Suprapubic skin (tissue), 4 donors: ENCODE measurements around the gene INSC. TPM values are rescaled to one million over a fixed set of nuclear protein-coding genes. Genes with fewer than 3 reads are reported as not detected.

Source experiments
- DNase-seq, 2 donors: peaks; one replicate each; pipeline ENCODE4 v3.0.0-alpha.2; 2019; ENCODE audit warnings: low spot score in 2 of 2
- H3K27ac ChIP-seq: fragments of 200-600 bp; sonication (generic); one replicate; pipeline ENCODE4 v1.5.1; 2019
- H3K27me3 ChIP-seq: fragments of 200-600 bp; sonication (generic); one replicate; pipeline ENCODE4 v1.5.1; 2019
- H3K36me3 ChIP-seq: fragments of 200-600 bp; sonication (generic); one replicate; pipeline ENCODE4 v1.5.1; 2019
- H3K4me1 ChIP-seq: fragments of 200-600 bp; sonication (generic); one replicate; pipeline ENCODE4 v1.5.1; 2019
- H3K4me3 ChIP-seq: fragments of 200-600 bp; sonication (generic); one replicate; pipeline ENCODE4 v1.5.1; 2019; ENCODE audit warnings: mild to moderate bottlenecking
- H3K9me3 ChIP-seq: fragments of 200-600 bp; sonication (generic); one replicate; pipeline ENCODE4 v1.5.1; 2019
- EP300 ChIP-seq: sonication (generic); formaldehyde crosslinking; IDR thresholded peaks from one replicate; pipeline ENCODE4 v1.6.1; 2017; ENCODE audit warnings: antibody characterized with exemption
- POLR2A ChIP-seq, 2 donors: fragments of 450-650 bp; IDR thresholded peaks; one replicate each; pipeline ENCODE4 v1.6.1; 2017; ENCODE audit warnings: antibody characterized with exemption in 2 of 2, mild to moderate bottlenecking in 2 of 2, moderate library complexity in 2 of 2
- POLR2AphosphoS5 ChIP-seq, 3 donors: sonication (generic); formaldehyde crosslinking; IDR thresholded peaks; one replicate each; pipeline ENCODE4 v1.6.1; 2017; ENCODE audit warnings: antibody characterized with exemption in 3 of 3
- WGBS: methylation state at CpG from one replicate; pipeline ENCODE4 v1.1.5; 2018; 5-methylcytosine and 5-hydroxymethylcytosine counted together
- total RNA-seq, 4 donors: library from RNA; depleted of rRNA; stranded (reverse); fragments of >200 nt; gene quantifications; one replicate each; pipeline ENCODE4 v1.1.0, GENCODE V29; 2016
- TF ChIP-seq, protein P1 (sequence below), 2 donors: fragments of 200-600 bp in 1 of 2; fragments of 450-650 bp in 1 of 2; sonication (generic) in 1 of 2; IDR thresholded peaks; one replicate each; pipeline ENCODE4 v1.5.1; 2016 to 2019; ENCODE audit warnings: antibody characterized with exemption in 2 of 2, mild to moderate bottlenecking in 1 of 2, moderate library complexity in 1 of 2

Gene INSC
- total RNA-seq, 4 donors from 2014 or later = 0.16 to 0.34 (median 0.32) TPM; not detected in 1

DNA sequence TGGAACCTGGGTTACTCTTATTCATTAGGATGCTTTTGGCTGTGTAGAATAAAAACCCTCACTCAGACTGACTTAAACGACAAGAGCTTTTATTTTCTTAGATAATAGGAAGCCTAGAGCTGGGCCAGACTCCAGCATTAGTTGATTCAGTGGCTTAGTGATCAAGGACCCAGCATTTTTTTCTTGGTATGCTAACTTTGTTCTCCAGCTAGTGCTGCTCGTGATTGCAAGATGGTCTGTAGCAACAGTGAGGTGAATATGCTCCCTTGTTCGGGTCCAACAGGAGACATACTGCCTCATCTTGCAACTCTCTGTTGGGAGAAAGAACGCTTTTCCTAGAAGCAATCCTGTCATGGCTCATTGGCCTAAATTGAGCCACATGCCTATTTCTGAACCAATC lies 33.4 kb downstream of the INSC start:
- no peak for TF ChIP-seq POLR2AphosphoS5 (IDR thresholded peaks at IDR 0.05)
- no peaks in the 10 kb centered on the region for H3K36me3 ChIP-seq
- H3K4me3 ChIP-seq = no peak overlapping the region
- no peaks in the 10 kb centered on the region for H3K27me3 ChIP-seq
- WGBS = 78% methylated on average over 4 of the region's 4 CpGs
- DNase-seq = no peak
- H3K4me1 ChIP-seq = no peaks in the 10 kb centered on the region
- H3K9me3 ChIP-seq = no peaks in the 10 kb centered on the region
- H3K27ac ChIP-seq = no peak overlapping the region

DNA sequence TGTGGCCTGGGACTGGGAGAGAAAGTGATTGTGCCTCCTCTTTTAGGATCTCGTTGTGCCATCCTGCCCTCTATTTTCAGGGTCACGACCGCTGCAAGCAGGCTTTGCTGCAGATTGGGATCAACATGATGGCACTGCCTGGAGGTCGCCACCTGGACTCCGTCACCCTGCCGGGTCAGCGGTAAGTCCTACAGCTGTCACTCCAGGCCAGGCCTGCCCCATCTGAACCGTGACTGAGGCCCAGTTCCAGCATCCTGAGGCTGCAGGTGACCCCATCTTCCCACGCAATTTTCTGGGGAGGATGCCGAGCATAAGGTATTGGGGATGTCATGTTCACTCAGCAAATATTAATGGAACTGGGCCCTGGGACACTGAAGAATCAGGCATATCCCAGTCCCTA lies 34.3 kb downstream of the INSC start:
- H3K4me1 ChIP-seq = no peaks in the 10 kb centered on the region
- H3K9me3 ChIP-seq = no peaks in the 10 kb centered on the region
- H3K36me3 ChIP-seq = no peaks in the 10 kb centered on the region
- DNase-seq = no peak
- WGBS = 82% methylated on average over 10 of the region's 10 CpGs
- no peak overlapping the region for H3K4me3 ChIP-seq
- no peaks in the 10 kb centered on the region for H3K27me3 ChIP-seq
- H3K27ac ChIP-seq = no peak overlapping the region
- TF ChIP-seq POLR2AphosphoS5 (IDR thresholded peaks at IDR 0.05) (no peak), EP300 (no peak), POLR2A (IDR thresholded peaks at IDR 0.05) (no peak)
- TF ChIP-seq, protein P1, sequence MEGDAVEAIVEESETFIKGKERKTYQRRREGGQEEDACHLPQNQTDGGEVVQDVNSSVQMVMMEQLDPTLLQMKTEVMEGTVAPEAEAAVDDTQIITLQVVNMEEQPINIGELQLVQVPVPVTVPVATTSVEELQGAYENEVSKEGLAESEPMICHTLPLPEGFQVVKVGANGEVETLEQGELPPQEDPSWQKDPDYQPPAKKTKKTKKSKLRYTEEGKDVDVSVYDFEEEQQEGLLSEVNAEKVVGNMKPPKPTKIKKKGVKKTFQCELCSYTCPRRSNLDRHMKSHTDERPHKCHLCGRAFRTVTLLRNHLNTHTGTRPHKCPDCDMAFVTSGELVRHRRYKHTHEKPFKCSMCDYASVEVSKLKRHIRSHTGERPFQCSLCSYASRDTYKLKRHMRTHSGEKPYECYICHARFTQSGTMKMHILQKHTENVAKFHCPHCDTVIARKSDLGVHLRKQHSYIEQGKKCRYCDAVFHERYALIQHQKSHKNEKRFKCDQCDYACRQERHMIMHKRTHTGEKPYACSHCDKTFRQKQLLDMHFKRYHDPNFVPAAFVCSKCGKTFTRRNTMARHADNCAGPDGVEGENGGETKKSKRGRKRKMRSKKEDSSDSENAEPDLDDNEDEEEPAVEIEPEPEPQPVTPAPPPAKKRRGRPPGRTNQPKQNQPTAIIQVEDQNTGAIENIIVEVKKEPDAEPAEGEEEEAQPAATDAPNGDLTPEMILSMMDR (IDR thresholded peaks at IDR 0.05) = no peak

DNA sequence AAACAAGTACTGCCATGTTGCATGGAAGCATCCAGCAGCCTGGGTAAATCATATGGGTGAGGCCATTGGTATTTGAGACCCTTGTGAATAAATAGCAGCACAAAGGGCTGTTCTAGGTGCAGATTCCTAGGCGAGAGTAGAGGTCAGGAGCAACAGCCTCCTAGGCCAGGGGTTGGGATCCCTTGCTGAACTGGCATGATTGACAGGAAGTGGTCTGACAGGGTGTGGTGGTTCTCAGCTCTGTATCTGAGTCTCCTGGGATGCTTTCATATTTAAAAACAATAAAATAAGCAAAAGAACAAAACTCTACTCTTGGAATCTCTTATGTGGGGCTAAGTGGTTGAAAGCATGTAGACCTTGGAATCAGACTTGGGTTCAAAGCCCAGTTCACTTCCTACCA lies 35.8 kb downstream of the INSC start:
- H3K27me3 ChIP-seq = no peaks in the 10 kb centered on the region
- H3K27ac ChIP-seq = no peak overlapping the region
- no peak for DNase-seq
- H3K4me3 ChIP-seq = no peak overlapping the region
- no peaks in the 10 kb centered on the region for H3K9me3 ChIP-seq
- no peaks in the 10 kb centered on the region for H3K4me1 ChIP-seq
- no peaks in the 10 kb centered on the region for H3K36me3 ChIP-seq
- whole genome bisulfite sequencing = 64% methylated on average over 1 of the region's 1 CpG
- no peak for TF ChIP-seq POLR2AphosphoS5 (IDR thresholded peaks at IDR 0.05)
- TF ChIP-seq POLR2A (IDR thresholded peaks at IDR 0.05) = no peak
- TF ChIP-seq, protein P1 (IDR thresholded peaks at IDR 0.05) = no peak
- no peak for TF ChIP-seq EP300

DNA sequence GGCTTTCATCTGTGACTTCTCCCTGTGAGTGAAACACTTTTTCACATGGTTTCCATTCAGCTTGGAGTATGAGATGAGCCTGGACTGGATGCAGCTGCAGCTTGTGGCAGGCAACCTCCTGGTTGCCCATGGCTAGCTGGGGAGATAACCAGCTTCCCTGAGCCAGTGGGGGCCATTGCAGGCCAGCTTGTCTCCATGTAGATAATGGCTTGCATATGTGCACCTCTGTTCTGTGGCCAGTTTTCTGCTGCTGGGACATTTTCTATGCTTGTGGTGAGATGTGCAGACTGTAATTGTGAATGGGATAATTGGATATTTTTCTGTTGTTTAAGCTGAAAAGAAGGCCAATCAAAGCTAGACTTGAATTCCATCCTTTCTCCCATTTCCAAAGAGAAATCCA lies 38.5 kb downstream of the INSC start:
- Histone ChIP-seq H3K4me3 (no peak overlapping the region), H3K4me1 (no peaks in the 10 kb centered on the region), H3K9me3 (no peaks in the 10 kb centered on the region), H3K27me3 (no peaks in the 10 kb centered on the region), H3K36me3 (no peaks in the 10 kb centered on the region), H3K27ac (no peak overlapping the region)
- DNase-seq = no peak
- TF ChIP-seq POLR2A (IDR thresholded peaks at IDR 0.05) (no peak), EP300 (no peak), POLR2AphosphoS5 (IDR thresholded peaks at IDR 0.05) (no peak)
- TF ChIP-seq, protein P1 (IDR thresholded peaks at IDR 0.05) = no peak

DNA sequence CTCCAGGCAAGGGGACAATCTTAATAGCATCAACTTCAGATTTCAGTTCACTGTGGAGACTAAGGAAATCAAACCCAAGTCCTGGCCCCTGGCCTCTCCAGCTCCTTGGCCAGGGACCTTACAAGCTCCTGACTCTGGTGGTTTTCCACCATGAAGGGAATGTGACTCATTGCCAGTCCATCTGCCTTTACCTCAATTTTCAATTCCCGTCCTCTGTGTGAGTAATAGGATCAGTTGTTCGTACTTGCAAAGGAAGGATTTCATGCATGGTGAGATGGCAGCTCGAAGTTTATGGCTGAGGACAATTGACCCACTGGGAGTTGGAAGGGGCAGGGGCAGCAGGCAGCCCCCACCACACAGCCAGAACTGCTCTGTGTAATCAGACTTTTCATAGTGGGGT lies 42.5 kb downstream of the INSC start:
- Histone ChIP-seq H3K36me3 (no peaks in the 10 kb centered on the region), H3K4me3 (no peak overlapping the region), H3K27me3 (no peaks in the 10 kb centered on the region), H3K4me1 (no peaks in the 10 kb centered on the region), H3K9me3 (no peaks in the 10 kb centered on the region), H3K27ac (no peak overlapping the region)
- 71% methylated on average over 3 of the region's 3 CpGs for WGBS
- TF ChIP-seq POLR2A (IDR thresholded peaks at IDR 0.05) (no peak), POLR2AphosphoS5 (IDR thresholded peaks at IDR 0.05) (no peak), EP300 (no peak)
- TF ChIP-seq, protein P1 (IDR thresholded peaks at IDR 0.05) = no peak
- DNase-seq = no peak

DNA sequence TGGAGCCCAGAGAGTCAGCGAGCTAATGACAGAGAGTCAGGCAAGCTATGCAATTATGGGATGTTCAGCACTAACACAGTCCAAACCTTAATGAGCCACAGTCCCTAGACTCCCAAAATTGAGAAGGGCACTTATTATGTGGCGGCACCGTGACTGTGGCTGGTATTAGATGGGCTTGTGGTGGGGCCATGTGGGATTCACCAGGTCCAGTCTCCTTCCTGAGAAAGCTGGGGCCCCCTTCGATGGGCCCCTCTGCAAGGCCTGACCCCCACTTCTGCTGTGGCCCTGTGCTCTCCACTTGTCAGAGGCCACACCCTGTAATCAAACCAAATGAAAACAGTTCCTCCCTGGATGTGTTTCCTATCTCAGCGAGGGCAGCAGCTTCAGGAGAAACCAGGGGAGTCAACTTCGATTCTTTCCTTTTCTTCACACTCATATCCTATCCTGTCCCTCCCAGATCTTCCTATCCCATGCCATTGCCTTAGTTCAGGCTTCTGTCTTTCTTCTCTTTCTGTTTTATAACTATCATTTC lies 42.9 kb downstream of the INSC start:
- H3K4me3 ChIP-seq = no peak overlapping the region
- DNase-seq = no peak
- TF ChIP-seq EP300 (no peak), POLR2A (IDR thresholded peaks at IDR 0.05) (no peak), POLR2AphosphoS5 (IDR thresholded peaks at IDR 0.05) (no peak)
- TF ChIP-seq, protein P1 (IDR thresholded peaks at IDR 0.05) = no peak
- no peaks in the 10 kb centered on the region for H3K9me3 ChIP-seq
- 85% methylated on average over 6 of the region's 6 CpGs for WGBS
- no peaks in the 10 kb centered on the region for H3K27me3 ChIP-seq
- H3K36me3 ChIP-seq = no peaks in the 10 kb centered on the region
- H3K27ac ChIP-seq = no peak overlapping the region
- no peaks in the 10 kb centered on the region for H3K4me1 ChIP-seq
